ENCODE measurements around the gene NUAK2. TPM values are rescaled to one million over a fixed set of nuclear protein-coding genes. Genes with fewer than 3 reads are reported as not detected.

NUAK2 gene
- total and polyA plus RNA-seq, 4 donors, result 1.3 to 2.4 (median 2.1) TPM

DNA sequence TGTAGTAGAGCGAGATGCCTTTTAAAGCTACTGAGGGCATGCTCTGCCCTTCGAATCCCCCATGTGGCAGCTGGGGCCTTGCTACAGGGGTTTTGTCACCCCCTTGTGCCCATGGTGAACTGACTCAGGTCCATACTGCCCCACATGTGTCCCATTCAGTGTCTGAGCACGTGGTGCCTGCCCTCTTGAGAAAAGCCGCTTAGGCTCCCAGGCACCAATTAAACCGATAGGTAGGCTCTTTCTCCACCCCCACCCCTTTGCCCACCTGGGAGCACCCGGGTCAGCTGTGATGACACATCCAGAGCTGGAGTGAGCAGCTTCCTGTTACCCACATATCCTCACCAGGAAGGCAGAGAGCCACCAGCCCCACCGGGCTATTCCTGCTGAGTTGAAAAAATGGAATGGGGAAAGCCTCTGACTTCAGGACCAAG lies 63.3 kb downstream of the NUAK2 start:
- Histone ChIP-seq H3K9ac (ENCODE audit: low read depth in 1 of 2, low read length in 2 of 2) (no peak overlapping the region), H3K36me3 (ENCODE audit: control insufficient read depth in 4 of 4, insufficient read depth in 3 of 4, low read depth in 1 of 4, low read length in 3 of 4) (no peaks in the 10 kb centered on the region), H3K4me1 (ENCODE audit: control insufficient read depth in 4 of 4, insufficient read depth in 4 of 4, low read length in 3 of 4) (peaks cover 0 to 2% (median 0%) of the 10 kb centered on the region in 4 donors), H3K4me3 (ENCODE audit: low read depth in 1 of 3, low read length in 3 of 3) (no peak overlapping the region), H3K27ac (ENCODE audit: low read depth in 1 of 2, low read length in 2 of 2) (no peak overlapping the region), H3K27me3 (ENCODE audit: control insufficient read depth in 4 of 4, insufficient read depth in 4 of 4, low read length in 3 of 4) (peaks cover 0 to 2% (median 0%) of the 10 kb centered on the region in 4 donors), H3K9me3 (ENCODE audit: control insufficient read depth in 4 of 4, low read length in 3 of 4) (no peaks in the 10 kb centered on the region)
- DNase-seq (ENCODE audit: low spot score), result no peak
- 74% methylated on average over 7 of the region's 7 CpGs for WGBS
- TF ChIP-seq YY1 (IDR thresholded peaks at IDR 0.05) (no peak), RAD21 (IDR thresholded peaks at IDR 0.05) (no peak), EGR1 (IDR thresholded peaks at IDR 0.05; ENCODE audit: low read depth in 2 of 2) (no peak), NR2F2 (IDR thresholded peaks at IDR 0.05) (no peak)
- TF ChIP-seq, protein P1, sequence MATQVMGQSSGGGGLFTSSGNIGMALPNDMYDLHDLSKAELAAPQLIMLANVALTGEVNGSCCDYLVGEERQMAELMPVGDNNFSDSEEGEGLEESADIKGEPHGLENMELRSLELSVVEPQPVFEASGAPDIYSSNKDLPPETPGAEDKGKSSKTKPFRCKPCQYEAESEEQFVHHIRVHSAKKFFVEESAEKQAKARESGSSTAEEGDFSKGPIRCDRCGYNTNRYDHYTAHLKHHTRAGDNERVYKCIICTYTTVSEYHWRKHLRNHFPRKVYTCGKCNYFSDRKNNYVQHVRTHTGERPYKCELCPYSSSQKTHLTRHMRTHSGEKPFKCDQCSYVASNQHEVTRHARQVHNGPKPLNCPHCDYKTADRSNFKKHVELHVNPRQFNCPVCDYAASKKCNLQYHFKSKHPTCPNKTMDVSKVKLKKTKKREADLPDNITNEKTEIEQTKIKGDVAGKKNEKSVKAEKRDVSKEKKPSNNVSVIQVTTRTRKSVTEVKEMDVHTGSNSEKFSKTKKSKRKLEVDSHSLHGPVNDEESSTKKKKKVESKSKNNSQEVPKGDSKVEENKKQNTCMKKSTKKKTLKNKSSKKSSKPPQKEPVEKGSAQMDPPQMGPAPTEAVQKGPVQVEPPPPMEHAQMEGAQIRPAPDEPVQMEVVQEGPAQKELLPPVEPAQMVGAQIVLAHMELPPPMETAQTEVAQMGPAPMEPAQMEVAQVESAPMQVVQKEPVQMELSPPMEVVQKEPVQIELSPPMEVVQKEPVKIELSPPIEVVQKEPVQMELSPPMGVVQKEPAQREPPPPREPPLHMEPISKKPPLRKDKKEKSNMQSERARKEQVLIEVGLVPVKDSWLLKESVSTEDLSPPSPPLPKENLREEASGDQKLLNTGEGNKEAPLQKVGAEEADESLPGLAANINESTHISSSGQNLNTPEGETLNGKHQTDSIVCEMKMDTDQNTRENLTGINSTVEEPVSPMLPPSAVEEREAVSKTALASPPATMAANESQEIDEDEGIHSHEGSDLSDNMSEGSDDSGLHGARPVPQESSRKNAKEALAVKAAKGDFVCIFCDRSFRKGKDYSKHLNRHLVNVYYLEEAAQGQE (IDR thresholded peaks at IDR 0.05), result no peak

DNA sequence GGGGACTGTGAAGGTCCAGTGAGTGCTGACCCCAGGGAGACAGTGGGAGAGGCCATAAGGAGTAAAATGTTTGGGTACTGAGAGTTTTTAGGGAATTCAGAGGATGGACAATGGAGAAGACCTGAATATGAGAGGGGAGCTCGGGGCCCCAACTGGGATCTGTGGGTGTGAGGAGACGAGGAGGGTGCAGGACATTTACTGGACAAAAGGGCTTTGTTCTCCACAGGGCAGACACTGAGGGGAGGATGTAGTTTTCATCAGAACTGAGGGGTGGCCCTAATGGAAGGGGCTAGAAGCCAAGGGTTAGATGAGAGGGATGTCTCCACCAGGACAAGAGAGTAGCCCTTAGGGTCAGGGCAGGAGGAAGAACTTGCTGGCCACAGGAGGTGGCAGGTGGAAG lies 63.8 kb downstream of the NUAK2 start:
- no peak for DNase-seq (ENCODE audit: low spot score)
- no peaks in the 10 kb centered on the region for H3K36me3 ChIP-seq (ENCODE audit: control insufficient read depth in 4 of 4, insufficient read depth in 3 of 4, low read depth in 1 of 4, low read length in 3 of 4)
- no peaks in the 10 kb centered on the region for H3K9me3 ChIP-seq (ENCODE audit: control insufficient read depth in 4 of 4, low read length in 3 of 4)
- H3K27ac ChIP-seq (ENCODE audit: low read depth in 1 of 2, low read length in 2 of 2), result no peak overlapping the region
- WGBS, result 61% methylated on average over 2 of the region's 2 CpGs
- no peak overlapping the region for H3K4me3 ChIP-seq (ENCODE audit: low read depth in 1 of 3, low read length in 3 of 3)
- peaks cover 0 to 2% (median 0%) of the 10 kb centered on the region in 4 donors for H3K27me3 ChIP-seq (ENCODE audit: control insufficient read depth in 4 of 4, insufficient read depth in 4 of 4, low read length in 3 of 4)
- H3K9ac ChIP-seq (ENCODE audit: low read depth in 1 of 2, low read length in 2 of 2), result no peak overlapping the region
- H3K4me1 ChIP-seq (ENCODE audit: control insufficient read depth in 4 of 4, insufficient read depth in 4 of 4, low read length in 3 of 4), result peaks cover 0 to 2% (median 0%) of the 10 kb centered on the region in 4 donors
- TF ChIP-seq RXRA (IDR thresholded peaks at IDR 0.05) (no peak), NR2F2 (IDR thresholded peaks at IDR 0.05) (no peak), JUND (IDR thresholded peaks at IDR 0.05) (no peak), SP1 (IDR thresholded peaks at IDR 0.05) (no peak)
- TF ChIP-seq, protein P2, sequence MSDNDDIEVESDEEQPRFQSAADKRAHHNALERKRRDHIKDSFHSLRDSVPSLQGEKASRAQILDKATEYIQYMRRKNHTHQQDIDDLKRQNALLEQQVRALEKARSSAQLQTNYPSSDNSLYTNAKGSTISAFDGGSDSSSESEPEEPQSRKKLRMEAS (IDR thresholded peaks at IDR 0.05), result no peak

DNA sequence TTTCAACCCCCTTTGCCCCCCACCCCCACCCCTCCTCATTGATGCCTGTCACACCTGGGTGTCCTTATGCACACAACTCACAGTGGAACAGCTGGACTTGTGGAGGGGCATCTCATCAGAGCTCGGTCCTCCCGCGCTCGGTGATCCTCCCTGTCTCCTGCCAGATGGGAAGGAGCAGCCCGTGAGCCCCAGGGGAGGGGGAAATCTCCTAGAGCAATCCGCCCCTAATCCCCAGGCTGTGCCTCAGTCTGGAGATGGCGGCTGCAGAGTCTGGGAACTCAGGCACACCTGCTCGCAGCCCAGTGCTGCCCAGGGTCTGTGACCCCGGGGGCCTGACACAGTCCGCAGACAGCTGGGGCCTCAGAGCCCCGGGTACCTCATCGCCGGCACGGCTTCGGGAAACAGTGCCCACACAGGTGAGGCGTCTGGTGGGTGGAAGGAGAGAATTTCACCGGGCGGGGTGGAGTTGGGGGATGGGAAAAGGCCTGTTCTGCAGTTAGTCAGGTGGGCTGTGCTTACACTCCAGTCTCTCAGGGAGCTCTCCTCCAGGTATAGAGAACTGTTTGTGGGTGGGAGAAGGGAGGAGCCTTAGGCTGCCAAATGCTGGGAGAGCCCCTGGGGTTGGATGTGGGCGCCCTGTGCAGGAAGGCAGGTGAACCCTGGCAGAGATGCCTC lies 64.5 kb downstream of the NUAK2 start:
- H3K4me1 ChIP-seq (ENCODE audit: control insufficient read depth in 4 of 4, insufficient read depth in 4 of 4, low read length in 3 of 4), result peaks cover 0 to 2% (median 0%) of the 10 kb centered on the region in 4 donors
- peaks cover 0 to 2% (median 0%) of the 10 kb centered on the region in 4 donors for H3K27me3 ChIP-seq (ENCODE audit: control insufficient read depth in 4 of 4, insufficient read depth in 4 of 4, low read length in 3 of 4)
- 87% methylated on average over 19 of the region's 19 CpGs for WGBS
- H3K36me3 ChIP-seq (ENCODE audit: control insufficient read depth in 4 of 4, insufficient read depth in 3 of 4, low read depth in 1 of 4, low read length in 3 of 4), result no peaks in the 10 kb centered on the region
- no peak overlapping the region for H3K4me3 ChIP-seq (ENCODE audit: low read depth in 1 of 3, low read length in 3 of 3)
- H3K9ac ChIP-seq (ENCODE audit: low read depth in 1 of 2, low read length in 2 of 2), result no peak overlapping the region
- H3K27ac ChIP-seq (ENCODE audit: low read depth in 1 of 2, low read length in 2 of 2), result no peak overlapping the region
- DNase-seq (ENCODE audit: low spot score), result no peak
- TF ChIP-seq YY1 (IDR thresholded peaks at IDR 0.05) (no peak), SP1 (IDR thresholded peaks at IDR 0.05) (no peak), RXRA (IDR thresholded peaks at IDR 0.05) (no peak), GABPA (IDR thresholded peaks at IDR 0.05 in 1 of 2, conservative IDR thresholded peaks at IDR 0.05 in 1 of 2) (no peak), JUND (IDR thresholded peaks at IDR 0.05) (no peak), HNF4A (conservative IDR thresholded peaks at IDR 0.05) (no peak), TAF1 (conservative IDR thresholded peaks at IDR 0.05) (no peak), EGR1 (IDR thresholded peaks at IDR 0.05; ENCODE audit: low read depth in 2 of 2) (no peak), HNF4G (IDR thresholded peaks at IDR 0.05) (no peak)
- TF ChIP-seq, protein P3, sequence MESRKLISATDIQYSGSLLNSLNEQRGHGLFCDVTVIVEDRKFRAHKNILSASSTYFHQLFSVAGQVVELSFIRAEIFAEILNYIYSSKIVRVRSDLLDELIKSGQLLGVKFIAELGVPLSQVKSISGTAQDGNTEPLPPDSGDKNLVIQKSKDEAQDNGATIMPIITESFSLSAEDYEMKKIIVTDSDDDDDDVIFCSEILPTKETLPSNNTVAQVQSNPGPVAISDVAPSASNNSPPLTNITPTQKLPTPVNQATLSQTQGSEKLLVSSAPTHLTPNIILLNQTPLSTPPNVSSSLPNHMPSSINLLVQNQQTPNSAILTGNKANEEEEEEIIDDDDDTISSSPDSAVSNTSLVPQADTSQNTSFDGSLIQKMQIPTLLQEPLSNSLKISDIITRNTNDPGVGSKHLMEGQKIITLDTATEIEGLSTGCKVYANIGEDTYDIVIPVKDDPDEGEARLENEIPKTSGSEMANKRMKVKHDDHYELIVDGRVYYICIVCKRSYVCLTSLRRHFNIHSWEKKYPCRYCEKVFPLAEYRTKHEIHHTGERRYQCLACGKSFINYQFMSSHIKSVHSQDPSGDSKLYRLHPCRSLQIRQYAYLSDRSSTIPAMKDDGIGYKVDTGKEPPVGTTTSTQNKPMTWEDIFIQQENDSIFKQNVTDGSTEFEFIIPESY (IDR thresholded peaks at IDR 0.05), result no peak
- TF ChIP-seq, protein P4, sequence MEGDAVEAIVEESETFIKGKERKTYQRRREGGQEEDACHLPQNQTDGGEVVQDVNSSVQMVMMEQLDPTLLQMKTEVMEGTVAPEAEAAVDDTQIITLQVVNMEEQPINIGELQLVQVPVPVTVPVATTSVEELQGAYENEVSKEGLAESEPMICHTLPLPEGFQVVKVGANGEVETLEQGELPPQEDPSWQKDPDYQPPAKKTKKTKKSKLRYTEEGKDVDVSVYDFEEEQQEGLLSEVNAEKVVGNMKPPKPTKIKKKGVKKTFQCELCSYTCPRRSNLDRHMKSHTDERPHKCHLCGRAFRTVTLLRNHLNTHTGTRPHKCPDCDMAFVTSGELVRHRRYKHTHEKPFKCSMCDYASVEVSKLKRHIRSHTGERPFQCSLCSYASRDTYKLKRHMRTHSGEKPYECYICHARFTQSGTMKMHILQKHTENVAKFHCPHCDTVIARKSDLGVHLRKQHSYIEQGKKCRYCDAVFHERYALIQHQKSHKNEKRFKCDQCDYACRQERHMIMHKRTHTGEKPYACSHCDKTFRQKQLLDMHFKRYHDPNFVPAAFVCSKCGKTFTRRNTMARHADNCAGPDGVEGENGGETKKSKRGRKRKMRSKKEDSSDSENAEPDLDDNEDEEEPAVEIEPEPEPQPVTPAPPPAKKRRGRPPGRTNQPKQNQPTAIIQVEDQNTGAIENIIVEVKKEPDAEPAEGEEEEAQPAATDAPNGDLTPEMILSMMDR (IDR thresholded peaks at IDR 0.05; ENCODE audit: low read depth, low read length, missing input control), result no peak
- H3K9me3 ChIP-seq (ENCODE audit: control insufficient read depth in 4 of 4, low read length in 3 of 4), result no peaks in the 10 kb centered on the region
